ENCODE measurements around the gene PRKAG2.

- TF ChIP-seq EZH2 (IDR thresholded peaks at IDR 0.05) (no peak), POLR2AphosphoS5 (IDR thresholded peaks at IDR 0.05; ENCODE audit: borderline replicate concordance, low read depth, low read length) (no peak)
Observed at GRCh38 chr7:151681726-151682125, 195.2 kb downstream of the PRKAG2 start.

Data from SK-N-MC (cell line).